ENCODE results near the gene EEF1G. TPM values are rescaled to one million over a fixed set of nuclear protein-coding genes. Genes with fewer than 3 reads are reported as not detected.

The EEF1G gene
- total RNA-seq, 1 experiment from 2014 or later = 1,119 TPM

GRCh38 chr11:62607714-62608113 is 34.0 kb upstream of the EEF1G start:
- no TSS peak for BruUV-seq (replicated peaks)
- intact Hi-C loops (cut with micrococcal nuclease; ENCODE audit: unreplicated experiment) (no loop called here), in situ Hi-C loops (cut with HindIII; ENCODE audit: low pct_unique_long_range_greater_than_20kb, low sequenced_read_pairs) (no loop called here)
- no peak overlapping the region for H3K27ac ChIP-seq (ENCODE audit: low read length)
- H3K4me1 ChIP-seq (ENCODE audit: control insufficient read depth, insufficient read depth, low read length) = peaks cover 16% of the 10 kb centered on the region
- no peaks in the 10 kb centered on the region for H3K9me3 ChIP-seq (ENCODE audit: control insufficient read depth, insufficient read depth, low read depth, low read length)
- ChIA-PET POLR2A (no interaction called here), CTCF (no interaction called here)
- DNase-seq (ENCODE audit: low read depth, low spot score) (no peak), ATAC-seq (no peak)
- H3K4me3 ChIP-seq (ENCODE audit: low read depth in 2 of 2, low read length in 2 of 2) = no peak overlapping the region
- no peaks in the 10 kb centered on the region; the same call in none of the 2 replicates for H3K36me3 ChIP-seq (ENCODE audit: control insufficient read depth, insufficient read depth, low read length)
- no peaks in the 10 kb centered on the region for H3K27me3 ChIP-seq (ENCODE audit: control insufficient read depth, insufficient read depth, low read length)
- TF ChIP-seq SIN3A (IDR thresholded peaks at IDR 0.05; ENCODE audit: borderline replicate concordance, insufficient read depth, low read depth, low read length) = no peak
- TF ChIP-seq POLR2AphosphoS5 (IDR thresholded peaks at IDR 0.05; ENCODE audit: low read depth, low read length) = no peak
- TF ChIP-seq, protein P1, sequence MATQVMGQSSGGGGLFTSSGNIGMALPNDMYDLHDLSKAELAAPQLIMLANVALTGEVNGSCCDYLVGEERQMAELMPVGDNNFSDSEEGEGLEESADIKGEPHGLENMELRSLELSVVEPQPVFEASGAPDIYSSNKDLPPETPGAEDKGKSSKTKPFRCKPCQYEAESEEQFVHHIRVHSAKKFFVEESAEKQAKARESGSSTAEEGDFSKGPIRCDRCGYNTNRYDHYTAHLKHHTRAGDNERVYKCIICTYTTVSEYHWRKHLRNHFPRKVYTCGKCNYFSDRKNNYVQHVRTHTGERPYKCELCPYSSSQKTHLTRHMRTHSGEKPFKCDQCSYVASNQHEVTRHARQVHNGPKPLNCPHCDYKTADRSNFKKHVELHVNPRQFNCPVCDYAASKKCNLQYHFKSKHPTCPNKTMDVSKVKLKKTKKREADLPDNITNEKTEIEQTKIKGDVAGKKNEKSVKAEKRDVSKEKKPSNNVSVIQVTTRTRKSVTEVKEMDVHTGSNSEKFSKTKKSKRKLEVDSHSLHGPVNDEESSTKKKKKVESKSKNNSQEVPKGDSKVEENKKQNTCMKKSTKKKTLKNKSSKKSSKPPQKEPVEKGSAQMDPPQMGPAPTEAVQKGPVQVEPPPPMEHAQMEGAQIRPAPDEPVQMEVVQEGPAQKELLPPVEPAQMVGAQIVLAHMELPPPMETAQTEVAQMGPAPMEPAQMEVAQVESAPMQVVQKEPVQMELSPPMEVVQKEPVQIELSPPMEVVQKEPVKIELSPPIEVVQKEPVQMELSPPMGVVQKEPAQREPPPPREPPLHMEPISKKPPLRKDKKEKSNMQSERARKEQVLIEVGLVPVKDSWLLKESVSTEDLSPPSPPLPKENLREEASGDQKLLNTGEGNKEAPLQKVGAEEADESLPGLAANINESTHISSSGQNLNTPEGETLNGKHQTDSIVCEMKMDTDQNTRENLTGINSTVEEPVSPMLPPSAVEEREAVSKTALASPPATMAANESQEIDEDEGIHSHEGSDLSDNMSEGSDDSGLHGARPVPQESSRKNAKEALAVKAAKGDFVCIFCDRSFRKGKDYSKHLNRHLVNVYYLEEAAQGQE (IDR thresholded peaks at IDR 0.05; ENCODE audit: insufficient read depth in 1 of 2, low read depth in 2 of 2, low read length in 1 of 2) = no peak
- TF ChIP-seq, protein P2, sequence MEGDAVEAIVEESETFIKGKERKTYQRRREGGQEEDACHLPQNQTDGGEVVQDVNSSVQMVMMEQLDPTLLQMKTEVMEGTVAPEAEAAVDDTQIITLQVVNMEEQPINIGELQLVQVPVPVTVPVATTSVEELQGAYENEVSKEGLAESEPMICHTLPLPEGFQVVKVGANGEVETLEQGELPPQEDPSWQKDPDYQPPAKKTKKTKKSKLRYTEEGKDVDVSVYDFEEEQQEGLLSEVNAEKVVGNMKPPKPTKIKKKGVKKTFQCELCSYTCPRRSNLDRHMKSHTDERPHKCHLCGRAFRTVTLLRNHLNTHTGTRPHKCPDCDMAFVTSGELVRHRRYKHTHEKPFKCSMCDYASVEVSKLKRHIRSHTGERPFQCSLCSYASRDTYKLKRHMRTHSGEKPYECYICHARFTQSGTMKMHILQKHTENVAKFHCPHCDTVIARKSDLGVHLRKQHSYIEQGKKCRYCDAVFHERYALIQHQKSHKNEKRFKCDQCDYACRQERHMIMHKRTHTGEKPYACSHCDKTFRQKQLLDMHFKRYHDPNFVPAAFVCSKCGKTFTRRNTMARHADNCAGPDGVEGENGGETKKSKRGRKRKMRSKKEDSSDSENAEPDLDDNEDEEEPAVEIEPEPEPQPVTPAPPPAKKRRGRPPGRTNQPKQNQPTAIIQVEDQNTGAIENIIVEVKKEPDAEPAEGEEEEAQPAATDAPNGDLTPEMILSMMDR (IDR thresholded peaks at IDR 0.05) = no peak
- no peak for TF ChIP-seq TCF7L2 (IDR thresholded peaks at IDR 0.05; ENCODE audit: low read depth, low read length)

DNA sequence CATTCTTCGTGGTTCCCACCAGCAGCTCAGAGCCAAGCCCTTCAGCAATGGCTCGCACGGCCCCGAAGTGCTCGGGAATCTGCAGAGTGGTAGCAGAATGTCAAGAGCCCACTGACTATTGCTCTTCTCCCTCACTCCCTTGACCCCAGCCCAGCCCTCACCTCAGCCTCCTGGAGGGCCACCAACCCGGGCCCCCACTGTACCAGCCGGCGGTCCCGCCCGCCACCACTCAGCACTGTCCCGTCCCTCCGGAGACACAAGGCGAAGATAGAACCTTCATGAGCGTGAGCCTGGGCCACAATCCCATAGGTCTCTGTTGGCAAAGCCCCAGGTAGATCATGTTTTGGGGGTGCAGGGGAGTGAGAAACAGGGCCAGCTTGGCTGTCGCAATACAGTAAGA is 32.2 kb upstream of the EEF1G start:
- DNase-seq (ENCODE audit: low read depth, low spot score) = no peak
- POLR2A ChIA-PET = interaction anchor here (0.7 kb wide), 1 partner anchor 40 kb away, joined by 13 read pairs; no protein-coding TSS in a partner anchor
- no peak for ATAC-seq
- H3K36me3 ChIP-seq (ENCODE audit: control insufficient read depth, insufficient read depth, low read length) = no peaks in the 10 kb centered on the region; the same call in none of the 2 replicates
- intact Hi-C loops (cut with micrococcal nuclease; ENCODE audit: unreplicated experiment) = no loop called here
- H3K27me3 ChIP-seq (ENCODE audit: control insufficient read depth, insufficient read depth, low read length) = no peaks in the 10 kb centered on the region
- no peak overlapping the region for H3K4me3 ChIP-seq (ENCODE audit: low read depth in 2 of 2, low read length in 2 of 2)
- CTCF ChIA-PET = no interaction called here
- no peak for TF ChIP-seq SIN3A (IDR thresholded peaks at IDR 0.05; ENCODE audit: borderline replicate concordance, insufficient read depth, low read depth, low read length)
- TF ChIP-seq, protein P2 (IDR thresholded peaks at IDR 0.05) = no peak
- TF ChIP-seq, protein P1 (IDR thresholded peaks at IDR 0.05; ENCODE audit: insufficient read depth in 1 of 2, low read depth in 2 of 2, low read length in 1 of 2) = no peak
- no peak for TF ChIP-seq POLR2AphosphoS5 (IDR thresholded peaks at IDR 0.05; ENCODE audit: low read depth, low read length)
- no peak for TF ChIP-seq TCF7L2 (IDR thresholded peaks at IDR 0.05; ENCODE audit: low read depth, low read length)
- in situ Hi-C loops (cut with HindIII; ENCODE audit: low pct_unique_long_range_greater_than_20kb, low sequenced_read_pairs) = no loop called here
- no peaks in the 10 kb centered on the region for H3K9me3 ChIP-seq (ENCODE audit: control insufficient read depth, insufficient read depth, low read depth, low read length)
- no peak overlapping the region for H3K27ac ChIP-seq (ENCODE audit: low read length)
- peaks cover 12% of the 10 kb centered on the region for H3K4me1 ChIP-seq (ENCODE audit: control insufficient read depth, insufficient read depth, low read length)
- no TSS peak for BruUV-seq (replicated peaks)
